Osteoblast (primary cell): ENCODE results near the gene JARID2. TPM values are rescaled to one million over a fixed set of nuclear protein-coding genes. Genes with fewer than 3 reads are reported as not detected.

Experiments
- DNase-seq: peaks from one replicate; pipeline ENCODE4 v3.0.0; 2011; ENCODE audit warnings: low spot score, mixed read lengths; ENCODE audit not compliant: insufficient read length; ENCODE audit errors: missing footprints
- H2AFZ ChIP-seq: 2 replicates; pipeline ENCODE4 v1.6.0; 2011; ENCODE audit warnings: mild to moderate bottlenecking, low read length
- H3K27ac ChIP-seq: 2 replicates; pipeline ENCODE4 v1.5.1; 2011; ENCODE audit warnings: mild to moderate bottlenecking, low read depth, low read length, moderate library complexity
- H3K27me3 ChIP-seq: 2 replicates; pipeline ENCODE4 v1.6.0; 2012; ENCODE audit warnings: mild to moderate bottlenecking, control low read depth, inconsistent platforms, low read length, moderate library complexity; ENCODE audit not compliant: insufficient read depth
- H3K36me3 ChIP-seq: 2 replicates; pipeline ENCODE4 v1.5.1; 2011; ENCODE audit warnings: mild to moderate bottlenecking, low read length, control low read depth, moderate library complexity; ENCODE audit not compliant: insufficient read depth
- H3K4me1 ChIP-seq: 2 replicates; pipeline ENCODE4 v1.5.1; 2011; ENCODE audit warnings: mild to moderate bottlenecking, low read length, control low read depth, moderate library complexity; ENCODE audit not compliant: insufficient read depth
- H3K4me2 ChIP-seq: 2 replicates; pipeline ENCODE4 v1.6.0; 2011; ENCODE audit warnings: mild to moderate bottlenecking, low read length; ENCODE audit not compliant: insufficient read depth
- H3K4me3 ChIP-seq: fragments of 200-600 bp; sonication (generic); 3 replicates; pipeline ENCODE4 v1.5.1; 2012; ENCODE audit warnings: mild to moderate bottlenecking, low read length, inconsistent platforms; ENCODE audit not compliant: insufficient read depth
- H3K79me2 ChIP-seq: 2 replicates; pipeline ENCODE4 v1.6.0; 2012; ENCODE audit warnings: mild to moderate bottlenecking, low read length, control low read depth, inconsistent platforms; ENCODE audit not compliant: insufficient read depth
- H3K9me3 ChIP-seq: 2 replicates; pipeline ENCODE4 v1.5.1; 2011; ENCODE audit warnings: low read depth, low read length, control low read depth
- H4K20me1 ChIP-seq: 2 replicates; pipeline ENCODE4 v1.6.0; 2012; ENCODE audit warnings: mild to moderate bottlenecking, low read length, control low read depth; ENCODE audit not compliant: insufficient read depth
- CTCF ChIP-seq: IDR thresholded peaks from 2 replicates; pipeline ENCODE4 v1.5.1; 2011; ENCODE audit warnings: mild to moderate bottlenecking, low read depth, low read length, moderate library complexity; ENCODE audit errors: extremely low read depth
- total RNA-seq: library from RNA; depleted of rRNA; stranded (reverse); fragments of >200 nt; gene quantifications from 2 replicates; pipeline ENCODE4 v1.2.3, GENCODE V29; 2012

JARID2 gene
- total RNA-seq, 1 donor = 10.5 TPM

DNA sequence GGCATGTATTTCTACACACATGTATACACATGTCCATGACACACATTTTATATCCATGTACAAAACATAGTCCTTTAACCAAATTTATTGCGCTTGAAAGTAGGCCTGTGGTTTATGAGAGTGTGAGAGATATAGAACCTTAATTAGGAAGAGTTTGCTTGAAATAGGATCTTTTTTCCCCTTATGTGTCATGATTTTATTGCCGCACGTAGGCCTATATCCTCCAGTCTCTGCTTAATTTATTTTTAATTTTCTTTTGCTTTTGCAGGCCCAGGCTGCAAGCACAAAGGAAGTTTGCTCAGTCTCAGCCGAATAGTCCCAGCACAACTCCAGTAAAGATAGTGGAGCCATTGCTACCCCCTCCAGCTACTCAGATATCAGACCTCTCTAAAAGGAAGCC, 205.9 kb downstream of the JARID2 start:
- DNase-seq = no peak
- peaks cover 9% of the 10 kb centered on the region for H3K4me1 ChIP-seq
- H3K36me3 ChIP-seq = peaks cover 10% of the 10 kb centered on the region
- H3K27me3 ChIP-seq = no peaks in the 10 kb centered on the region
- H3K27ac ChIP-seq = no peak overlapping the region
- no peak for TF ChIP-seq CTCF
- H4K20me1 ChIP-seq = peaks cover 13% of the 10 kb centered on the region
- no peak overlapping the region for H2AFZ ChIP-seq
- H3K4me2 ChIP-seq = no peak overlapping the region
- H3K4me3 ChIP-seq = no peak overlapping the region
- H3K9me3 ChIP-seq = no peaks in the 10 kb centered on the region
- peaks cover 34% of the 10 kb centered on the region for H3K79me2 ChIP-seq

- Histone ChIP-seq H3K27ac (no peak overlapping the region), H3K79me2 (peaks cover 33% of the 10 kb centered on the region), H3K4me1 (peaks cover 9% of the 10 kb centered on the region), H4K20me1 (peaks cover 17% of the 10 kb centered on the region), H3K36me3 (peaks cover 10% of the 10 kb centered on the region), H3K4me3 (no peak overlapping the region), H3K4me2 (no peak overlapping the region), H3K27me3 (no peaks in the 10 kb centered on the region), H2AFZ (no peak overlapping the region), H3K9me3 (no peaks in the 10 kb centered on the region)
- DNase-seq = no peak
- TF ChIP-seq CTCF = no peak
Measured at GRCh38 chr6:15452182-15452941, 206.5 kb downstream of the JARID2 start.

DNA sequence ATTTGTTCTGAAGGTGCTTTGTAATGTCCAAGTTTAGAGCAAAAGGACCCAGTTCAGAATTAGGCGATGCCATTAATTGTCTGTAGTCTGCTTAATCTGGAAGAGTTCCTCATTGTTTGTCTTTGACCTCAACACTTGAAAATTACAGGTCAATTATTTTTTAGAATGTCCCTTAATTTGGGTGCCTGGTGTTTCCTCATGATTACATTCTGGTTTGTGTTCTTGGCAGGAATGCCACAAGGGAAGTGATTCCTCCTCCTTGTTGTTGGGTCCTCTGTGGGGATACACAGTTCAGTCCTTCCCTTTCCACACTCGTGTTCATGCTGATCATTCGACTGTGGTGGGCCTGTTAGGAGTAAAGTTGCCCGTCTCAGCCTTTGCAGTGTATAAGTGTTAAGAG, 207.3 kb downstream of the JARID2 start:
- peaks cover 26% of the 10 kb centered on the region for H3K79me2 ChIP-seq
- H3K4me1 ChIP-seq = peaks cover 9% of the 10 kb centered on the region
- no peak for TF ChIP-seq CTCF
- H3K4me3 ChIP-seq = no peak overlapping the region
- DNase-seq = no peak
- no peak overlapping the region for H3K27ac ChIP-seq
- no peak overlapping the region for H2AFZ ChIP-seq
- no peaks in the 10 kb centered on the region for H3K27me3 ChIP-seq
- peaks cover 23% of the 10 kb centered on the region for H4K20me1 ChIP-seq
- H3K36me3 ChIP-seq = peaks cover 10% of the 10 kb centered on the region
- H3K9me3 ChIP-seq = no peaks in the 10 kb centered on the region
- H3K4me2 ChIP-seq = no peak overlapping the region

GRCh38 chr6:15453622-15454021, 207.8 kb downstream of the JARID2 start:
- Histone ChIP-seq H3K27ac (no peak overlapping the region), H3K79me2 (peaks cover 22% of the 10 kb centered on the region), H3K4me3 (no peak overlapping the region), H3K9me3 (no peaks in the 10 kb centered on the region), H3K36me3 (peaks cover 10% of the 10 kb centered on the region), H4K20me1 (peaks cover 26% of the 10 kb centered on the region), H3K4me1 (peaks cover 9% of the 10 kb centered on the region), H3K27me3 (no peaks in the 10 kb centered on the region), H3K4me2 (no peak overlapping the region), H2AFZ (no peak overlapping the region)
- no peak for DNase-seq
- no peak for TF ChIP-seq CTCF
